Left lung (tissue), 10 donors: ENCODE data around the gene RMI2. TPM values are rescaled to one million over a fixed set of nuclear protein-coding genes. Genes with fewer than 3 reads are reported as not detected.
A peak's percentile ranks its signal among the peaks of the same experiment; 100 is the strongest.

Source experiments
- ATAC-seq: fragments of 200-7000 bp; cut with Tn5 transposase; one replicate; pipeline ENCODE4 v1.9.1; 2020; ENCODE audit warnings: moderate library complexity
- DNase-seq, 4 donors: peaks; one replicate each; pipeline ENCODE4 v3.0.0-alpha.2; 2013 to 2020
- H3K27ac ChIP-seq, 2 donors: fragments of 200-600 bp; sonication (generic) in 1 of 2; one replicate each; pipeline versions ENCODE4 v1.5.0 to v1.8.0; 2020 to 2021
- H3K27me3 ChIP-seq, 2 donors: fragments of 200-600 bp; sonication (generic) in 1 of 2; one replicate each; pipeline versions ENCODE4 v1.5.0 to v1.8.0; 2020 to 2021
- H3K36me3 ChIP-seq, 2 donors: fragments of 200-600 bp; sonication (generic) in 1 of 2; one replicate each; pipeline versions ENCODE4 v1.5.0 to v1.8.0; 2020 to 2021
- H3K4me1 ChIP-seq, 2 donors: fragments of 200-600 bp; one replicate each; pipeline ENCODE4 v1.8.0; 2021
- H3K4me3 ChIP-seq, 2 donors: fragments of 200-600 bp; sonication (generic) in 1 of 2; one replicate each; pipeline versions ENCODE4 v1.5.0 to v1.8.0; 2020 to 2021; ENCODE audit warnings: mild to moderate bottlenecking in 1 of 2
- H3K9me3 ChIP-seq, 2 donors: fragments of 200-600 bp; sonication (generic) in 1 of 2; one replicate each; pipeline versions ENCODE4 v1.5.0 to v1.8.0; 2020 to 2021
- CTCF ChIP-seq, 2 donors: fragments of 200-600 bp; sonication (generic) in 1 of 2; IDR thresholded peaks; one replicate each; pipeline versions ENCODE4 v1.5.0 to v1.8.0; 2021; ENCODE audit warnings: antibody characterized with exemption in 2 of 2
- intact Hi-C, 2 donors: fragments of 100-400 bp; cut with DNase I; formaldehyde crosslinking; loops; one replicate each; pipeline versions ENCODE4 v1.11.2 to v1.14.2; 2022
- polyA plus RNA-seq, 6 donors: library from polyadenylated mRNA; unstranded; fragments of 120-200 nt; gene quantifications; one replicate each; pipeline ENCODE4 v1.2.1, GENCODE V29; 2013; ENCODE audit not compliant: insufficient read length in 6 of 6
- total RNA-seq, 2 donors: library from RNA; stranded (reverse); fragmentation: NEBNext Ultra II Directional; extraction: Animal tissue kit (Norgen Biotek cat#: 25700); gene quantifications; one replicate each; pipeline ENCODE4 v1.2.1, GENCODE V29; 2021
- donor health status: DM: no; HTN: yes; CAD: no.
- donor health status: DM: no; HTN: no; CAD: no.

The RMI2 gene
- total and polyA plus RNA-seq, 8 donors, result 9.6 to 34.5 (median 25.2) TPM

GRCh38 chr16:11342021-11342855 is 3.0 kb upstream of the RMI2 start:
- no peak for DNase-seq
- no peak for TF ChIP-seq CTCF (IDR thresholded peaks at IDR 0.05)
- H3K27me3 ChIP-seq, result no peaks in the 10 kb centered on the region
- no peaks in the 10 kb centered on the region for H3K36me3 ChIP-seq
- H3K4me1 ChIP-seq, result peaks cover 0 to 19% of the 10 kb centered on the region in 2 donors
- no peak overlapping the region for H3K4me3 ChIP-seq
- H3K9me3 ChIP-seq, result no peaks in the 10 kb centered on the region
- H3K27ac ChIP-seq, result no peak overlapping the region
- intact Hi-C loops, result no loop called here
- ATAC-seq, result no peak

- no peak overlapping the region for H3K27ac ChIP-seq
- no peak overlapping the region for H3K4me3 ChIP-seq
- DNase-seq, result no peak
- no peak for TF ChIP-seq CTCF (IDR thresholded peaks at IDR 0.05)
- no peaks in the 10 kb centered on the region for H3K36me3 ChIP-seq
- intact Hi-C loops, result no loop called here
- peaks cover 19 to 47% of the 10 kb centered on the region in 2 donors for H3K4me1 ChIP-seq
- ATAC-seq, result no peak
- H3K27me3 ChIP-seq, result no peaks in the 10 kb centered on the region
- no peaks in the 10 kb centered on the region for H3K9me3 ChIP-seq
Measured at GRCh38 chr16:11346700-11347319, 1.6 kb downstream of the RMI2 start.

- Histone ChIP-seq H3K9me3 (no peaks in the 10 kb centered on the region), H3K4me1 (peaks cover 19 to 47% of the 10 kb centered on the region in 2 donors), H3K27me3 (no peaks in the 10 kb centered on the region), H3K27ac (no peak overlapping the region), H3K36me3 (no peaks in the 10 kb centered on the region), H3K4me3 (no peak overlapping the region)
- no peak for ATAC-seq
- intact Hi-C loops, result no loop called here
- no peak for TF ChIP-seq CTCF (IDR thresholded peaks at IDR 0.05)
- no peak for DNase-seq
Measured at GRCh38 chr16:11347831-11348230, 2.6 kb downstream of the RMI2 start.

- no peak for ATAC-seq
- Histone ChIP-seq H3K4me1 (peaks cover 19 to 47% of the 10 kb centered on the region in 2 donors), H3K36me3 (no peaks in the 10 kb centered on the region), H3K4me3 (no peak overlapping the region), H3K27me3 (no peaks in the 10 kb centered on the region), H3K27ac (peak overlapping the region; percentile 76 to 85), H3K9me3 (no peaks in the 10 kb centered on the region)
- intact Hi-C loops, result no loop called here
- no peak for DNase-seq
- no peak for TF ChIP-seq CTCF (IDR thresholded peaks at IDR 0.05)
Measured at GRCh38 chr16:11348737-11349598, 3.7 kb downstream of the RMI2 start.
